ENCODE results near the gene PF4V1.

Gene PF4V1

DNA sequence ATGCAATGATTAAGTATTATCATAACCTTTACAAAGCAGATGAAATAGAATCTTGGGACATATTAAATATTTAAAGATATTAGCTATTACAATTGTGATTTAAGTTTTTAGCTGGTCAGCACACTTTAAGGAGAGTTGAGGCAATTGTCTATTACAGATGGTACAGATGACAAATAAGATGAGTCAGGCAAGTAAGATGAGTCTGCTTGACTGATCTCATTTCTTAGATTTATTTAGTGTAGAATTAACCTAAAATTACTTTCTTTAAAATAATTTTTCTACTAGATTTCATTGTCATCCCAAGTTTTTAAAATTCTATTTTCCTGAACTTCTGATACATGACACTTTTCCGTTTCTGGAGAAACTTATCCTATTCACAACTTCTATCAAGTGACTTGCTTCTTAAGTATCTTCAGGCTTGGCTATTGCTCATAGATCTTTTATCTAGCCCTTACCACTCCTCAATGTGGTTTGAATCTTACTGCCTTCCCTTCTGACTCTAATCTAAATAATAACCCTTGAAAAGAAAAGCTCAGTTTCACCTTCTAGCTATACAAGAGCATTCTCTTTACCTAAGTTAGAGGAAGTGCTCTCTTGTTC is 49.0 kb downstream of the PF4V1 start:
- Histone ChIP-seq H2AFZ (ENCODE audit: low read length) (no peak overlapping the region), H3K4me1 (ENCODE audit: insufficient read depth, low read length, poor library complexity, severe bottlenecking) (no peaks in the 10 kb centered on the region), H3F3A (ENCODE audit: low read depth) (no peaks in the 10 kb centered on the region), H3K4me3 (ENCODE audit: low read length, poor library complexity, severe bottlenecking) (no peak overlapping the region), H3K4me2 (ENCODE audit: low read depth, low read length, poor library complexity, severe bottlenecking) (no peak overlapping the region), H3K9ac (ENCODE audit: low read depth, low read length, poor library complexity, severe bottlenecking) (no peak overlapping the region), H3K79me2 (ENCODE audit: insufficient read depth, low read length) (no peaks in the 10 kb centered on the region), H3K9me3 (ENCODE audit: insufficient read depth, low read depth, low read length) (no peaks in the 10 kb centered on the region), H3K27me3 (ENCODE audit: insufficient read depth, low read length, poor library complexity, severe bottlenecking) (no peaks in the 10 kb centered on the region), H4K20me1 (ENCODE audit: insufficient read depth, low read length, poor library complexity, severe bottlenecking) (no peaks in the 10 kb centered on the region), H3K9me2 (replicated peaks; ENCODE audit: low read depth, low read length) (no peaks in the 10 kb centered on the region), H3K36me3 (ENCODE audit: insufficient read depth, low read length) (no peaks in the 10 kb centered on the region)
- TF ChIP-seq EZH2phosphoT487 (IDR thresholded peaks at IDR 0.05; ENCODE audit: borderline replicate concordance): no peak
- TF ChIP-seq, protein P1, sequence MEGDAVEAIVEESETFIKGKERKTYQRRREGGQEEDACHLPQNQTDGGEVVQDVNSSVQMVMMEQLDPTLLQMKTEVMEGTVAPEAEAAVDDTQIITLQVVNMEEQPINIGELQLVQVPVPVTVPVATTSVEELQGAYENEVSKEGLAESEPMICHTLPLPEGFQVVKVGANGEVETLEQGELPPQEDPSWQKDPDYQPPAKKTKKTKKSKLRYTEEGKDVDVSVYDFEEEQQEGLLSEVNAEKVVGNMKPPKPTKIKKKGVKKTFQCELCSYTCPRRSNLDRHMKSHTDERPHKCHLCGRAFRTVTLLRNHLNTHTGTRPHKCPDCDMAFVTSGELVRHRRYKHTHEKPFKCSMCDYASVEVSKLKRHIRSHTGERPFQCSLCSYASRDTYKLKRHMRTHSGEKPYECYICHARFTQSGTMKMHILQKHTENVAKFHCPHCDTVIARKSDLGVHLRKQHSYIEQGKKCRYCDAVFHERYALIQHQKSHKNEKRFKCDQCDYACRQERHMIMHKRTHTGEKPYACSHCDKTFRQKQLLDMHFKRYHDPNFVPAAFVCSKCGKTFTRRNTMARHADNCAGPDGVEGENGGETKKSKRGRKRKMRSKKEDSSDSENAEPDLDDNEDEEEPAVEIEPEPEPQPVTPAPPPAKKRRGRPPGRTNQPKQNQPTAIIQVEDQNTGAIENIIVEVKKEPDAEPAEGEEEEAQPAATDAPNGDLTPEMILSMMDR (conservative IDR thresholded peaks at IDR 0.05; ENCODE audit: low read length): no peak

GRCh38 chr4:73902817-73903547 is 49.9 kb downstream of the PF4V1 start:
- no peak for TF ChIP-seq EZH2phosphoT487 (IDR thresholded peaks at IDR 0.05; ENCODE audit: borderline replicate concordance)
- TF ChIP-seq, protein P1 (conservative IDR thresholded peaks at IDR 0.05; ENCODE audit: low read length): no peak
- Histone ChIP-seq H3K79me2 (ENCODE audit: insufficient read depth, low read length) (no peaks in the 10 kb centered on the region), H3K4me3 (ENCODE audit: low read length, poor library complexity, severe bottlenecking) (no peak overlapping the region), H3K4me2 (ENCODE audit: low read depth, low read length, poor library complexity, severe bottlenecking) (no peak overlapping the region), H3K4me1 (ENCODE audit: insufficient read depth, low read length, poor library complexity, severe bottlenecking) (no peaks in the 10 kb centered on the region), H2AFZ (ENCODE audit: low read length) (no peak overlapping the region), H3K9me3 (ENCODE audit: insufficient read depth, low read depth, low read length) (no peaks in the 10 kb centered on the region), H3K36me3 (ENCODE audit: insufficient read depth, low read length) (no peaks in the 10 kb centered on the region), H3K9ac (ENCODE audit: low read depth, low read length, poor library complexity, severe bottlenecking) (no peak overlapping the region), H3F3A (ENCODE audit: low read depth) (no peaks in the 10 kb centered on the region), H3K9me2 (replicated peaks; ENCODE audit: low read depth, low read length) (no peaks in the 10 kb centered on the region), H3K27me3 (ENCODE audit: insufficient read depth, low read length, poor library complexity, severe bottlenecking) (no peaks in the 10 kb centered on the region), H4K20me1 (ENCODE audit: insufficient read depth, low read length, poor library complexity, severe bottlenecking) (no peaks in the 10 kb centered on the region)
